Ramos (cell line): ENCODE results near the gene SACM1L.

Experiments used
- in situ Hi-C: fragments of 300-500 bp; cut with MboI; formaldehyde crosslinking; loops from one replicate; pipeline ENCODE4 v1.14.3; 2022; ENCODE audit warnings: low sequenced_read_pairs; ENCODE audit not compliant: unreplicated experiment

Gene SACM1L

DNA sequence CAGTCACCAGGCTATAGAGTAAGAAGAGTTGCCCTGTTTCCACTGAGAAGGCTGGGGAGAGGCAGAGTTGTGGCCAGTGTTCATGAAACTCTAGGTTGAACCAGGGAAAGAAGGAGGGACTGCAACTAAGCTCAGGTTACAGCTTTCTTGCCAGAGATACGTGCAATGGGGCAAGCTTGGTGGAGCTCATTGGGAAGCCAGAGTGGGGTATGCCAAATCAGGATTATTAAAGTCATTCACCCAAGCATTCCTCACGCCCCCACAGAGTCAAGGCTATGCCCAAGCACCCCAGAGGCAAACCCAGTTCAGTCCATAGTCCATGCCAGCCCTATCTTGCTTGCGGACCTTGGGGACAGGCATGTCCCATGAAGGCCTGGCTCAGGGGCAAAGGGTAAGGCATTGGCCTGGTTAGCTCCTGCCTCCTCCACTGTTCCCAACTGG lies 89.6 kb downstream of the SACM1L start:
- in situ Hi-C loops, result no loop called here

DNA sequence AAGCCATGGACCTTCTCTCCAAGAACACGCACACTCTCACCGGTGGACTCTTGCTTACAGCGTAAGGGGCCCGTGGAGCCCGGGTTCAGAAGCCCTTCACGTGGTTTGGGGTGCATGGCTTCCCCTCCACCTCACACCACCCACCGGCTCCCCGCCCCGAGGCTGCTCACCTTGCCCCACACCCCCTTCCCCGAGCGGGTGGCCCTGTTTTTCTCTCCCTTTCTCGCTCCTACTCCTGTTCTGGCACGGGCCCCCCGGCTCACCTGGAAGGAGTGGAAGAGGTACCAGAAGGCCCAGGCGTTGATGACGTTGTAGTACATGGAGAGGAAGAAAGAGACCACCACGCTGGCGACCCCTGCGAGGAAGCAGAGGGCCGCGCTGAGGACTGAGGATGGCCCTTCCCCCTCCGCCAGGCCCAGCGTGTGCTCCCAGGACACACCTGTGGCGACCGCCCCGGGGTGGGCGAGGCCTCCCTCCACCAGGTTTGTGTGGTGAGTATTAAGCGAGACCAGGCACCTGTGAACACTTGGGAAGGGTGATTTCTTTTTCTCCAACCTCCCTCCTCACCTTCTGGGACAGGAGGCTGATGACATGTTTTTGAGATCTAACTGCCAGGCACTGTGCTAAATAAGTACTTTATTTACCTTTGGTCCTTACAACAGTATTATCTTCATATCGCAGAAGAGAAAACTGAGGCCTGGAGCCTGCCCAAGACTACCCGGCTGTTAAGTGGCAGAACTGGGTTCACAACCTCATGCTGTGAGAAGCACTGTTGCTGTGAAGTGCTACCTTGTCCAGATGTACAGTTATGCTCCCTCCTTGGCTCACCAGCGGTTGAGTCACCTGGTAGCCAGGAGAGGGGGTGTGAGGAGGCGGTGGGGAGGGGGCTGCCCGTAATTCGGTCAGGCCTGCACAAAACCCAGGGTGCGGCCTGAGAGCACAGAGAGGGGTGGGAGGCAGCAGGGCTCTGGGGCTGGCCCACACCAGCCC lies 90.8 kb downstream of the SACM1L start:
- in situ Hi-C loops, result no loop called here

DNA sequence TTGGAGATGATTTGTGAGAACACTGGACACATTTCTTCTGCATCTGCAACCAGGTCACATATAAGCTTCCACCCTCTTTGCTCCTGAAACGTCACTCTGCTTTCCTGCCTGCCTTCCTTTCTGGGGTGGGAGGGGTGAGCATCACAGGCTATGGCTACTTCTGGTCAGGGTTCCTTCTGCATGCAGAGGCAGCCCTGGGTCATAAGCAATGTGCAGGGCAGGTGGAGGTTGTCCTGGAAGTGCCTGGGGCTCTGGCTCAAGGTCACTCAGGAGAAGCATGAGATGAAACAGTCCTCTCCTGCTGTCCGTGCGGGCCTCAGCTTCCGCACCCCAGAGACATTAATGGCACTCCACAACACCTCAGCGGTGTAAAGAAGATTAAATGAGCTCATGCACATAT lies 92.1 kb downstream of the SACM1L start:
- in situ Hi-C loops, result no loop called here

DNA sequence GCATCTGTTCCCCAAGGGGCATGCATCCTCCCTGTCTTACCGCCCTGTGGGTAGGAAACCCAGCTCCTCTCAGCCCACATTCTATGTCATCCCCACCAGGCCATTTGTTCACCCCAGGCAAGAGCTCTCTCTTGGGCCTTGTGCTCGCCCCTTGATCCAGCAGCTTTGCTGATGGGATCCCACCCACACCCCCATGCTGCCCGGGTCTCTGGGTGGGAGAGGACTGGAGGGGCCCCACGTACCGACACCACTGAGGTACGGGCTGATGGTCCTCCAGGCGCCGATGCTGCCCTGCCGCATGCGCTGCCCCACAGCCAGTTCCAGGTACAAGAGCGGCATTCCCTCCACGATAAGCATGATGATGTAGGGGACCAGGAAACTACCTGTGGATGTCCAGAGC lies 92.6 kb downstream of the SACM1L start:
- in situ Hi-C loops, result no loop called here

DNA sequence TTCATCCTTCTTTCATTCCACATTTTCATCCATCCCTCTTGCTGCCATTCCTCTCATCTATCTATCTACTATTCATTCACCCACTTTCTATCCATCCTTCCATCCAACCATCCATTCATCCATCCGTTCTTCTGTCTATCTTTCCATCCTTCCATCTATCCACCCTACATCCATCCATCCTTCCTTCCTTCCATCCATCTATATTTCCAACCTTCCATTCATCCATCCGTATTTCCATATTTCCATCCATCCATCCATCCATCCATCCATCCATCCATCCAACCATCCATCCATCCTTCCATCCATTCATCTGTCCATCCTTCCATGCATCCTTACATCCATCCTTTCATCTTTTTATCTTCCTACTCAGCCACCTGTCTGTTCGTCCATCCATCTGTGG lies 93.2 kb downstream of the SACM1L start:
- in situ Hi-C loops, result no loop called here

DNA sequence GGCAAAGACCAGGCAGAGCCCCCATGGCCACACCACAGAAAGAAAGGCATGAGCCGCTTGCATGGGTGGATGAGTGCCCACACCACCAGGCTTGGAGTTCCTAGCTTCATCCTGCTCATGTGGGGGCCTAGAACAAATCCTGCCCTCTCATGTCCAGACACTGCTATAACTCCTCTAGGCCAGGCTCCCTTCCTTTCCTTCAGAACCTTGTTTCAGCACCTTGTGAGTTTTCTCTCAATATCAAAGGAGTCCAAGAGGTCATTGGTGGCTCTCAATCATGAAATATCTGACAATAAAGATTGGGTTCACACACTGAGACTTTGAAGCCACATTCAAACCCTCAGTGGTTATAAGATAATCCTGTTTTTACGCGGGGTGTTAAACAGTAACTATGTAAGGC lies 94.5 kb downstream of the SACM1L start:
- in situ Hi-C loops, result no loop called here

DNA sequence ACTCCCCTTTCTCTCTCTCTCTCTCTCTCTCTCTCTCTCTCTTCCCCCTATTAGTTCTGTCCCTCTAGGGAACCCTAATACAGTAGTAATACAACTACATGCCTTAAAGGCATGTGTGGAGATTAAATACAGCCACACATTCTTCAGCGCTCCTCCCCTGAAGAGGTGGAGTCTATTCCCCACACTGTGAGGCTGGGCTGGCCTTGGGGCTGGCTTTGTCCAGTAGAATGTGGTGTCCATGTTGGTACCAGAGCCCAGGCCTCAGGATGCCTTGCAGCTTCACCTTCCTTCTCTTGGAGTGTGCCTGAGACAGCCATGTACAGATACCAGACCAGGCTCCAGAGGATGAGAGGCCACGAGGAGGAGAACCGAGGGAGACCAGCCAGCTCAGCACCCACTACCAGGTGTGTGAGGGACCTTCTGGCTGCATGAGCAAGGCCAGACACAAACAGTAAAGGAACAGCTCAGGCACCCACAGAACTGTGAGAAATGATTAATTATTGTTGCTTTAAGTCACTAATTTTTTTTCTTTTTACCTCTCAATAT lies 96.5 kb downstream of the SACM1L start:
- in situ Hi-C loops, result no loop called here

DNA sequence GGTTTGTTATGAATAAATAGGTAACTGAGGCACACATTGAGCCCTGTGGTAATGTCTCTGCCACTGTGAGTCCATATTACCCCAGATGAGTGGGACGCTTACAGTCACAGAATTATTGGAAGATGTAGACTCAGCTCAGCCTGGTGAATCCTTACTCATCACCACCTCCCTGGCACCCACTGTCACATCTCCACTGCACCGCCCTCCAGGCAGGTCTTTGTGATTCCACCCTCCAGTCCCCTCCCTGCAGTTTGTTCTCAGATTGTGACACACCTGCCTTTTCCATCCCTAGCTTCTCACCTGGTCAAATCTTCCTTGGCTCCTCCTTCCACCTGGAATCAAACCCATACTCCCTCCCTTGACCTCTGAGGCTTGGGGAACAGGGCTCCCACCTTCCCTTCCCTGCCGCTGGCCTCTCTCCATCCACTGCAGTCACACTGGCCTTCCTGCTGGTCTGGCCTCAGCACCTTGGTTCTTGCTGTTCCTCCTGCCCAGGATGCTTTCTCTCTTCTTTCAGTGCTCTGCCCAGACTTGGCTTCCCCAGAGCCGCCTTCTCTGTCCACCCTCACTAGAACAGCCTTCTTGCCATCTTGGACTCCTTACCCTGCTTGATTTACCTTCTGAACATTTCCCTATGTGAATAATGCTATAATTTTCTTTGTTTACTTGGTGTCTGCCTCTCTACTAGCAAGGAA lies 97.8 kb downstream of the SACM1L start:
- in situ Hi-C loops, result no loop called here

DNA sequence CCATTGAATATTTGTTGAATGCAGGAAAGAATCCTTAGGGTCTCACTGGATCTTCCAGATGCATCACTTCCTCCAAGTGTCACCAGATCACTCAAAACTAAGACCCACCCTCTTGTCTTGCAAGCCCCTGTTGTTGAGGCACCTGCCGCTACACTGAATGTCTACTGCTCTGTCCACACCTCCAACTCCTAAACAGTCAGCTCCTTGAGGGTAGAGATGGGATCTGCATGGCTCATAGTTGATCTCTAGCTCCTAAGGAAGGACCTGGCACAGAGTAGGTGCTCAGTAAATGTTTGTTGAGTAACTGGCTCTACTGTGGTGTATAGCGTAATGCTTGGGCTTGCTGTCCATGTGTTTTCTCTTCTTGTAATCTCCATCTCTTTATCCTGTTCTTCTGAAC lies 98.4 kb downstream of the SACM1L start:
- in situ Hi-C loops, result no loop called here

DNA sequence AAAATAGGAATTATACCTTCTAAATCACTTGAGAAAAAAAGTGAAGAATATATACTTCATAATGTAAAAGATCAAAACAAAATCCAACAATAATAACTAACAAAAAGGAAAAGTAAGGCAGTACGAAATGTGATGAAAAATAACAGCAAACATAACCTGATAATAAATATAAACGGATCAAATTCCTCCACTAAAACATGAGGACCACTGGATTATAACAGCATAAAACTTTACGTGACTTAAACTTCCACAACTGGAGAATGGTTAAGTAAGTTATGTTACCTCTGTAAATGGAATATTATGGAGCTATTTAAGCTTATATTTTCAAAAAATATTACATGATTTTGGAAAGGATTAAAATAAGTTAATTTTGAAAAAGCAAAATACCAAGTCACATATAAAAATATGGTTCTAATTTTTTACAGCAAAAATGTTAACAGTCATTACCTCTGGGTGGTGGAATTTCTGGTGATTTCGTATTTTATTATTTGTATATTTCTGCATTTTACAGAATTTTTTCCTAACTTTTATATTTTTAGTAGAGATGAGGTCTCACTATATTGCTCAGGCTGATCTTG lies 100.1 kb downstream of the SACM1L start:
- in situ Hi-C loops, result no loop called here

DNA sequence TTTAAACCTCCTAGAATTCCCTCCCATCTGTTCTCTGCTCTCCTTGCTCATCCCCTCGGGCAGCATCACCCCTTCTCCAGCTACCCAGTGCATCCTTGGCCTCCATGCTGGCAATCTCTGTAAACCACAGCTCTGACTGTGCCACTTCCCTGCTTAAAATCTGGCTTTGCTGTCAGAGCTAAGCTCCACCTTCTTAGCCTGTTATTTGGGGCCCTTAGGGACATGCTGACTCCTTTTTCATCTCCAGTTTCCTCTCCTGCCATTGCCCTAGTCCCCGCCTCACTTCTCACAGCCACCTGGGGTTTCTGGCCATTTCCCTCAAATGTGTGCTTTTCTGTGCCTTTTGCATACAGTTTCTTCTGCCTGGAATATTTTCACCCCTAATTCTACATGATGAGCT lies 101.4 kb downstream of the SACM1L start:
- in situ Hi-C loops, result no loop called here

DNA sequence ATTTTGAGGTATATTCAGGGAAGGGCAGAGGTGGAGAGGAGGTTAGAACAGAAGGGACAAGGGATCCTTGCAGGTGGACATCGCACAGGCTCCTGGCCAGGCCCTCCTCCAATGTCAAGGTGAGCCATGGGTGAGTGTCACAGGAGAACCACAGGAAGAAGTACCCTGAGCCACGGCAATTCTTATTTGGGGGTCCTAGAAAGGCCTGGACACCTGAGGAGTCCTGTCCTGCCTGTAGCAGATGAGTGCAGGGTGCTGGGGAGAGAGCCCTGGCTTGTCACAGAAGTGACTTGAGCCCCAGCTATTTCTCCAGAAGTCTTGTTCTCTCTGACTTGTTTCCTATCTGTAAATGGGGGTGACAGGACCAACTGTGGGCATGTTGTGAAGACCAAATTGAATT lies 102.8 kb downstream of the SACM1L start:
- in situ Hi-C loops, result no loop called here

DNA sequence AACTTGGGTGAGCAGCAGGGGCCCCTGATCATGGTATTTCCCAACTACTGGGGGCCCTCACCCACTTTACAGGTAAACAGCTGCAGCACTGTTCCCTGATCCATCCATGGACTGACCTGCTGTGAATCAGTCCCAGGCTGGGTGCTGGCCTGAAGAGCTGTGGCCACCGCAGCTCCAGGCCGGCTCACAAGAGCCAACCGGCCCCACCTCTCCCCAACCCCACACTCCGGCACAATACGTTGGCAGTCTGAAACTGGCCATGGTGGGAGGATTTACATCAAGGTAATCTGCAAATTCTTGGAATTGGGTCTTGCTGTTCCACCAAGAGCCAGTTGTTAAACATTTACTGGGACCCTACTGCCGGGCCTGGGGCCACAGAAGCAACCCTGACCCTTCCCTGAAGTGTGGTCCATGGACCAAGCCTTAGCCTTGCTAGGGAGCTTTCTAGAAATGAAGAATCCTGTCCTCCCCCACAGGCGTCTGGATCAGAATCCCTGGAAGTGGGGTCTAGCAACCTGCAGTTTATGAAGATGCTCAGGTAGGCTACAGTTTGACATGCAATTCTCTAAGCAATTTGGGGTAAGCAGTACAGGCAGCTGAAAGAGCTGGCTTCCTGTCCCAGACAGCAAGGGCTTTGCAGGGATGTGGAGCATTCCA lies 103.4 kb downstream of the SACM1L start:
- in situ Hi-C loops, result no loop called here

DNA sequence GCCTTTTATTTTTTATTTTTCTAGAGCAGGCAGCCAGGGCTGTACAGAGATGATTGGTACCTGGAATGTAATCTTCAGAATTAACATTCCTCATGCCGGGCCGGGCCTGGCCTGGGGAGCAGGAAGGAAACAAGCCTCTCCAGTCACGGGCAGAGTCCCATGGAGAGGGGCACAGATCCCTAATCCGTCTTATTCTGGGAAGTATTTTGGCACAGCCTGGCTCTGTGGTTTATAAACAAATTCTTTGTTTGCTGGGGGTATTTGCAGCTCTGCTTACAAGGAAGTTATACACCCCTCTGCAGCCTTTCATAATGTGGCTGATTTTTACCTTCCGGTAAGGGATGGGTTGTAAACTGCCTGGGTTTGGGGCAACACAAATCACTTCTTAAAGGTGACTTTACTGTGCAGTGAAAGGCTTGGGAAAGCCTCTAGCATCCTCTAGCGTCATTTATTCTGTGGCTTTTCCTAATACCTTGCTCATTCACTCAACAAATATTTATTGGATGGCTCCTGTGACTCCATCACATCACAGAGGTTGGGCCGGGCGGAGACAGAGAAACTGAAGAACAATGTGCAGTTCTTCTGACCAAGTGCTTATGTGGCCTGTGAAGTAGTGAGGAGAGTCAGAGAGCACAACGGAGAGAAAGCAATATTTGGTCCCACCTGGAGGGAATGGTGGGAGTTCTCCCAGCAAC lies 104.4 kb downstream of the SACM1L start:
- in situ Hi-C loops, result no loop called here

DNA sequence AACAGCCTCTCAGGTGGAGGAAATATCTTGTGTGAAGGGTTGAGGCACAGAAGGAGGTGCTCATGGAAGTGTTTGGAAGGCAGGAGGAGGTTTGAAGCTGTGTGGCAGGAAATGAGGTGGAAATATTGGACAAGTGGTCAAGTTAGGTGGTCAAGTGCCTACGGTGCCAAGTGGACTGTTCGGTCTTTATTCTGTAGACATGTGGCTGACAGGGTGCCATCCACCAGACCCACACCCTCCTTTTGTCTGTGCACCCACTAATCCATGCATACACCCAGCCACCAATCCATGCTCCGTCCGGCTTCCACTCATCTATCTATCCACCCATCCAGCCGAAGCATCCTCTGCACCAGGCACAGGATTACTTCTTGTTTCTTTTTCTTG lies 105.0 kb downstream of the SACM1L start:
- in situ Hi-C loops, result no loop called here

DNA sequence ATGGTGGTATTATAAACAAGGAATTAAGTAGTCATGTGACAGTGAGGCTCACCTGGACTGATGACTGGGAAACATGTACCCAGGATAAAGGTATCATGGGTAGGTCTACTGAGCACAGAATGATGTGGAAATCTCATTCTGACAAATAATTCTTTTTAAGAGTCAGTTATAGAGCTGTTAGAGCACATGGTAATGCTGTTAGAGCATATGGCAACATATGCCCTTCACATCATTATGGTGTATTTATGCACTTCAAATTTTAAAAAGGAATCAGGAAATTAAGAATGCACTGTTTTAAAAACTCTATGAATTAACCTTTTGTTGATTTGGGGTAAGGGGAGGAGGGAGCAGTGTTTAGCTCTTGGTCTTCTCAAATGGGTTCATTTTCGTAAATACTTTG lies 105.5 kb downstream of the SACM1L start:
- in situ Hi-C loops, result no loop called here
